OCI-LY7 (cell line): ENCODE results near the gene SART3.

ENCODE experiments used
- CTCF ChIP-seq: fragments of 200-600 bp; sonication (generic); conservative IDR thresholded peaks from 2 replicates; pipeline ENCODE4 v1.5.1; 2014; ENCODE audit warnings: mild to moderate bottlenecking, antibody characterized with exemption, low read length, moderate library complexity, mixed read lengths
- EZH2phosphoT487 ChIP-seq: fragments of 200-600 bp; sonication (generic); IDR thresholded peaks from 2 replicates; pipeline ENCODE4 v1.6.1; 2018; ENCODE audit warnings: low read depth, borderline replicate concordance, mild to moderate bottlenecking, mixed run types, antibody characterized with exemption, low read length, moderate library complexity, mixed read lengths

GRCh38 chr12:108589028-108589839, 28.3 kb upstream of the SART3 start:
- TF ChIP-seq CTCF (no peak), EZH2phosphoT487 (no peak)
